ENCODE results near the gene TCF7L1.
"Not testable (repeated sequence)": the region's sequence is repeated elsewhere in the genome, so short reads cannot be mapped to it uniquely, and the experiment has no call there.

Gene TCF7L1

DNA sequence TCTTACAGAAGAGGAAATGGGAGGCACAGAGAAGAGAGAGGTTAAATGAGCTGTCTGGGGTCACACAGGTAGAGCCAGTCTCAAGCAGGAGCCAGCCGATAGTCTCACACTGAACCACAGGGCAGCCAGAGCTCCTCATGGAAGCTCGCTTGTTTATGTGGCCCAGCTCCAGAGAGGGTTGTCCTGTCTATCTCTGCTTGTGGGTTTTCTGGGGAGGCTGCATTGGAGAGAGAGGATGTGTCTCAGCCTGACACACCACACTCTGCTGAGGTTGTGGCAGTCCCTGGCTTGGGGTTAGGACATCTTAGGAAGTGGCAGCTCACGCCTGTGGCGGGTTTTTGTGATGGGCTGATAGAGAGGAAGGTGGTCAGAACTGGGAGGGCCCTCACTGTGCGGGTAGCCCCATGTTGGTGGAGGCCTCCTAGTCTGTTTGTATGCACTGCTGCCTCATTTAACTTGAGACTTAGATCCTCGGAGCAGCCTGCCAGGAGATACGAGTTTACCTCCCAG lies 52.3 kb downstream of the TCF7L1 start:
- no peak for DNase-seq

DNA sequence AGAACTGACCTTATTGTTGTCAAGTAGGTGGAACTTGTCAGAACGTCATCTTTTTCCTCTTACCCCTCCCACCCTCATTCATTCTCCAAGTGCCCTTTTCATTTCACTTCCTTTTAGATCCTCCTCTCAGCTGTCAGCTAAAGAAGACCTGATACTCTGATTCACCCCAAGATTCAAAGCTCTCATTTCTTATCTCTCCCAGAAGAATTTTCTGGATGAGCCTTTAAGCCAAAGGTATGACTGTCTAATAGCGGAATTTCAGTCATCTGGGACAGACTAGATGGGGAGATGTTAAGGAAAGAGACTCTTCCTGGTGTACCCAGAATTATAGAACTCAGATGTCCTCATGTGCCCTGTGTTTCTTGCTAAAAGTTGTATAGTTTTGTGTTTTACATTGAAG lies 53.9 kb downstream of the TCF7L1 start:
- DNase-seq, result no peak

GRCh38 chr2:85188852-85189251 lies 55.7 kb downstream of the TCF7L1 start:
- DNase-seq, result no peak

DNA sequence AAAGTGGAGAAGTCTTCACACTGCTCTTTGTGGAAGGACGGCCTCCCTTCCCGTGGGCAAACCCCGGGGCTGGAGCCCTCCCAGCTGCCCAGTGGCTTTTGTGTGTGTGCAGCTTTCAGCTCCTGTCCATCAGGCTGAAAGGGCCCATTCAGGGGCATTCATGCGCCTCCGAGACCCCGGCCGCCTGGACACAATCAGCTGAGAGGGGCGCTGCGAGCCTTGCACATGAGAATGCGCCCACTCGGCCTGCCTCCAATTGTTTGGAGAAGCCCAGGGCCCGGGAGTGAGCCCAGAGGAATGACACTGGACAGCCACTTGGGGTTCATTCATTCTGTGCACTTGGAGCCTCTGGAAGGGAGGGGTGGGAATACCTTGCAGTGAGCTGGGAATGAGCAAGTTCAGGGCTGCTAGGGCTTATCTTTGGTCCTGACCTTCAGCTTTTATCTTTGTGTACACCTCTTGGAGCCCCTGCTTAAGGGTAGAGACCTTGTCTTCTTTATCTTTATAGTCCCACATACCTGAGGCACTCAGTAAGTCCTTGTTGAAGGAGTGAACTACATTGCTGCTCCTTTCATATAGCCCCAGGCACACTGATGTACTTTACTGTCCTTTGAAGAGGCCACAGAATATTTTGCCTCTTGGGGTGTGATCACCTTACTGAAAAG lies 56.5 kb downstream of the TCF7L1 start:
- no peak for DNase-seq

DNA sequence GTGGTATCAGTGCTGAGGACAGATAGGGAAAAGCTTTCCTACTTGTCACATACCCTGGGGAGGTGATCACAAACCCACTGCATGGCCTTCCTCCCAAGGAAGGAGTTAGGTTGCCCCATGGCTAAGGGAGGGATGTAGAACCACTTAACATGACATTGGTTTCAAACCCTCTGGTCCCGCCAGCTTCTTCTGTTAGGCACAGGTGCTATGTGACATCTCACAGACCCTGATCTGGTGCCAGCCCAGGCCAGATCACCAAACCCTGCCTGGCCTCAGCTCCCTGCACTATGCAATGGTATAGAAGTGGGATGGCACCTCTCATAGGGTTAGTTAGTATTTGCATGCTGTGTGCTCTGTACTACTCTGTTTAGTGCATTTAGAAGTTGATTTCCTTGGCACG lies 58.0 kb downstream of the TCF7L1 start:
- DNase-seq, result no peak

GRCh38 chr2:85194780-85195480 lies 61.7 kb downstream of the TCF7L1 start:
- peak; percentile 48 for DNase-seq

- no peak for DNase-seq
Observed at GRCh38 chr2:85195956-85196355, 62.8 kb downstream of the TCF7L1 start.

GRCh38 chr2:85199698-85200097 lies 66.5 kb downstream of the TCF7L1 start:
- DNase-seq, result no peak

DNA sequence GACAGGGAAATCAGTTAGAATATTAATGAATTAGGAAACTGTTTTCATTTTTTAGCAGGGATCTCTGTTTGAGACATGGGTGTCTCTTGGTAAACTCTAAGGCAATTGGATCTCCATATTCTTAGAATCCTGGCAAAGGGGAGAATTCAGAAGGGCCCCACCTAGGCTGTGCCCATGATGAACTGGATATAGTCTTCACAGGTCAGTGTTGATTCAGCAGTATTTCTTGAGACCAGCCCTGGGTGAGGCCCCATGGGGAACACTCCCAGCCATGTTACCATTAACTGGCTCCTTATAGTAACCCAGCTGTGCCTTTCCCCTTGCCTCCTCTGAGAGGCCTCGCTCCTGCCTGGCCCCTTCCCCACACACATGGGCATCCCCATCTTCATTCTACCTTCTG lies 76.7 kb downstream of the TCF7L1 start:
- no peak for DNase-seq

DNA sequence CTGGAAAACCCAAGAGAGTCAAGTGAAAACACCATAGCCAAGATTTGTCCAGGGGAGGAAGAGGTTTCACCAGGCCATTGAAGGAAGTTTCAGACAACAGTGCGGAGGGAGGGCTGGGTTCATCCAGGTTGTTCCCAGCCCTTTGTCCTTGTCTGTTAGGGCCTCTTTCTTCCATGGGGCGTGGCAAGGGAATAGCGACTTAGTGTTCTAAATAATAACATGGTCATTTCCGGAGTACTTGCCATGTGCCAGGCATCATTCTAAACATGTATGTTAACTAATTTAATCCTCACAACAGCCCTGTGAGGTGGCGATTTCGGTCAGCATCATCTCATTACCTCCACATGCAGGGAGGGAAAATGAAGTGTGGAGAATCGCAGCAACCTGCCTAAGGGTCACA lies 77.3 kb downstream of the TCF7L1 start:
- DNase-seq, result no peak

GRCh38 chr2:85211606-85212005 lies 78.4 kb downstream of the TCF7L1 start:
- not testable (repeated sequence) for DNase-seq

DNA sequence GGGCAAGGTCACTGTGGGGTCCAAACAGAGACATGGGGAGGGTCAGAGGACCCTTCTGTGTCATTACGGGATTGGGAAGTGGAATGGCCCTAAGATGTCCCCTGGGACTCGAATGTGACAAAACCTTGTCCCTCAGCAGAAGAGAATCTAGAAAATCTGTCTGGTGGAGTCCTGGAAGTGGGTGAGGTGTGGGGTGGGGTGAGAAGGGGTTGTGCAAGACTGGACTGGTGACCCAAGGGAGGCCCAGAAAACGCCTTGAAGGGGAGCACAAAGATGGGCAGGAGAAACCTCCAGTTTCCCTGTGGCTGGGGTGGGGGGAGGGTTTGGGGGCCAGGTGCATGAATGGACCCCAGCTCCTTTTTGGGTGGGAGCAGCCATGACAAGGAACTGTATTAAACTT lies 79.6 kb downstream of the TCF7L1 start:
- no peak for DNase-seq

DNA sequence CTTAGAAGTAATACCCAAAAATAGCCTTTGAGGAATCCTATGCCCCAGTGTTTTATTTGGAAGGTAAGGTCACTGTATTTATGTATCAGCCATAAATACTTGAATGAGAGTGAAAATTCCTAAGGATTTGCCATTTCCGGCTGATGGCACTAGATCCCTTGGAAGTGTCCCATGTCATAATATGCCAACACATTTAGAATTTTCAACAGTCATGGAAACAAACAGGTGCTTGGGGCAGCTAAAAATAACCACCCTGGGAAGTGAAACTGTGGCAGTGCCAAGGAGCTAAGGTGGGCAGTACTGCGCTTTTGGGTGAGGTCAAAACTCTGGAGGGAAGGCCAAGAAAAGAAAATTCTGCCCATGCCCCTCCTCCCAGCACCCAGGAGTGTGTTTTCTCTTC lies 80.2 kb downstream of the TCF7L1 start:
- DNase-seq, result no peak

- no peak for DNase-seq
Observed at GRCh38 chr2:85213901-85214512, 80.8 kb downstream of the TCF7L1 start.

DNA sequence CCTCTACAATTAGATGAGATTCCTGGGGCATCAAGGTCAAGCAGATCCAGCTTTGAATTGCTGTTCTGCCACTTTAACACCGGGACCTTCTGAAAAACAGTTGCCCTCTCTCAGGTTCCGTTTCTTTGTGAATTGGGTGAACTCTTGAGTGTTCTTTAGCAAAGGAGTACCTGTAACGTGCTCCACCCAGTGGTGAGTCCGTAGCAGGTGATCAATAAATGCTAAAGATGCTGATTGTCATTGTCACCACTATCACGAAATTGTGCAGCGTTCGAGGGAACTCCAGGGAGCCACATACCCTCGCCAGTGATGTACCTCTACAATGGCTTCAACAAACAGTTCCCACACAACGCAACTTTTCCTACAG lies 81.9 kb downstream of the TCF7L1 start:
- DNase-seq, result no peak

DNA sequence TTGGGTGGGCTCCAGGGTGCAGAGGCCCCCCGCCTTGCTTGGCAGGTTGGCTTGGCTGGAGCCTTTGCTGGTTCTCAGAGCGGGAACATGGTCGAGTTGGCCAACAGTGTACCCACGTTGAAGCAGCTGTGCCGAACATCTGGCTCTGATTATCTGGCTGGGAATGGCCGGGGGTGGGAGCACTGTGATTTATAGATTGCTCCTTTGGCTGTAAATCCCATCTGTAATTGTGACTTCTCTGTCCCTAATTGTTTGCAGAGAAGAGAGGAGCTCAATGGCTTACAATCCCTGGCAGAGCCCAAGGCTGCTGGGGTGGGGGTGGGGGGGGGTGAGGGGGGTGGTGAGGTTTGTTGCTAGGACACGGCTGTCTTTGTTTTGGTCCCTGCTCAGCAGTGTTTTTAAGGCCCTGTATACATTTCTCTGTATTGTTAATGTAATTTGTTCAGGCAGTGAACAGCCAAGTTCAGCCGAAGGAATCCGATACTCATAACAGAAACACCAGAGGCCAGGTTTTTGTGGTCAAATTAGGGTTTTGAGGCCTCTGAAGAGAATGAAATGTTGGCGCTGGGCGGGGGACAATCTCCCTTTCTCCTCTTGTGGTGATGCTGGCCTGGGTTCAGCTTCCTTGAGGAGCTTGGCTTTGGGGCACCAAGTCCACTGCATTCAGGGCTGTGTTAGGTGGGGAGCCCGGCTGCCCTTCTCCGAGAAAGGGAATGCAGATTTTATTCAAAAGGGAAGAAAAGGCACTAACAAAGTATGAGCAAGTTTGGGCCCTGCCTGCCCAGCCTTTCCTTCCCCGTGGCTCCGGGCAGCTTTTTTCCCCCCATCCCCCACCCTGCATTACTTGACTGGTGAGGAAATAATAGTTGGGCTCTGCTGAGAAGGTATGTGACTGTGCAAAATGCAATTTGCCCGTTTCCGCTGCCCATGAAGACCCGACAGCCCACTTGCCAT lies 82.5 kb downstream of the TCF7L1 start:
- no peak for DNase-seq

DNA sequence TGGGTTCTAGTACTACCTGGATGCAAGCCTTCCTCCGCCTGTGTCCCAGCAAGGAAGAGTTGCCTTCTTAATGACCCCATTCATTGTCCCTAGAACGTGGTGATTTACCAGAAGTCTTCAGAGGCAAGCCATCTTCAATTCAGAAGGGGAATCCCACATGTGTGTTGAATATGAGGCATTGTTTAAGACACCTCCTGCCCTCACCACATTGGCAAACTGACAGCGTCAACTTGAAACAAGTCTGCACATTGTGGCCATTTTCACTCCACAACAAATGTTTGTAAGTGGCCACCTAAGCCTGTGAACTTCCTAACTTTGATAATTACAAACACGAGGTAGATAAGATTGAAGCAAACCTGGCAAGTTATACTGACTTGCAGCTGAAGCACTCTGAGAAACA lies 83.7 kb downstream of the TCF7L1 start:
- DNase-seq, result no peak

DNA sequence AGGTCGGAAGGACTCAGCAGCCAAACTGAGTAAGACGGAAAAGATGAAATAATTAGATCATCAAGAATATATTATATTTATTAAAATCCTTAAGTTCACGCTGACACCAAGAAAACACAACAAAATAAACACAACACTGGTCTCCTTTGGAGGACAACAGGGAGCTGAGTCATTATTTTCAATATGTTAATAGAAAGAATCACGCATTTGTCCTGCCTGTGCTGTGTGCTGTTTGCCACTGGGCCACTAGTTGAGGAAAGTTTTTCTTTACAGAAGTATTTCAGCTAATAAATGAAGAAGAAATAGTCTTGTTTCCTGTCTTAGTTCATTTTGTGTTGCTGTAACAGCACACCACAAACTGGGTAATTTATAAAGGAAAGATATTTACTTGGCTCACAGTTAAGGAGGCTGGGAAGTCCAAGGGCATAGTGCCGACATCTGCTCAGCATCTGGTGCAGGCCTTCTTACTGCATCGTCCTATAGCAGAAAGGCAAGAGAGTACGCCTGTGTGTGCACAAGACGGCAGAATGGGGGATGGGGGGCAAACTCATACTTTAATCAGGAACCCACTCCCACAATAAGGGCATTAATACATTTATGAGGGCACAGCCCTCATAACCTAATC lies 88.0 kb downstream of the TCF7L1 start:
- no peak for DNase-seq

- DNase-seq, result no peak
Observed at GRCh38 chr2:85222792-85223191, 89.6 kb downstream of the TCF7L1 start.

- no peak for DNase-seq
Observed at GRCh38 chr2:85226783-85227182, 93.6 kb downstream of the TCF7L1 start.

- DNase-seq, result no peak
Observed at GRCh38 chr2:85230679-85231467, 97.7 kb downstream of the TCF7L1 start.

DNA sequence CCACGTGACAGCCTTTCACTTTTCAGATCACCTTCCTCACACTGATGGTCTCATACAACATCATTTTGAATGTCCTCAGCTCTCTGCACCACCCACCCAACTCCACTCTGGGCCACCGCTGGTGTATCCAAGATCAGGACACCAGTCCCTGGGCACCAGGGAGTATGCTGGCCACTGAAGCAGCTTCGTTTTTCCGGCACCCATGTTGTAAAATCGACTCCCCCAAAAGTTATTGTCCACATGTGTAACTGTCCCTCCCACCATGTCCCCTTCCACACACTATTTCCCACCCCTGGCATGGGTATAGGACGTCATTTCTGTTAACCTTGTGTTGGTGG lies 98.2 kb downstream of the TCF7L1 start:
- DNase-seq, result no peak
